Left ventricle myocardium inferior (tissue), 1 donor: ENCODE results near the gene ANKAR. TPM values are rescaled to one million over a fixed set of nuclear protein-coding genes. Genes with fewer than 3 reads are reported as not detected.
"Not testable (repeated sequence)": the region's sequence is repeated elsewhere in the genome, so short reads cannot be mapped to it uniquely, and the experiment has no call there.

Experiments
- DNase-seq: peaks from one replicate; pipeline ENCODE4 v3.0.0-alpha.2; 2020
- H3K27ac ChIP-seq: fragments of 200-600 bp; replicated peaks from 2 replicates; pipeline ENCODE4 v1.8.0; 2021
- H3K27me3 ChIP-seq: fragments of 200-600 bp; 2 replicates; pipeline ENCODE4 v1.8.0; 2021; ENCODE audit warnings: low read depth
- H3K36me3 ChIP-seq: fragments of 200-600 bp; 2 replicates; pipeline ENCODE4 v1.8.0; 2021
- H3K4me1 ChIP-seq: fragments of 200-600 bp; 2 replicates; pipeline ENCODE4 v1.8.0; 2021
- H3K4me3 ChIP-seq: fragments of 200-600 bp; 2 replicates; pipeline ENCODE4 v1.8.0; 2021; ENCODE audit warnings: mild to moderate bottlenecking, moderate library complexity
- H3K9me3 ChIP-seq: fragments of 200-600 bp; replicated peaks from 2 replicates; pipeline ENCODE4 v1.8.0; 2021
- CTCF ChIP-seq: fragments of 200-600 bp; IDR thresholded peaks from 2 replicates; pipeline ENCODE4 v1.8.0; 2021; ENCODE audit warnings: antibody characterized with exemption, mild to moderate bottlenecking, borderline replicate concordance
- intact Hi-C: fragments of 100-400 bp; cut with micrococcal nuclease; formaldehyde crosslinking; loops from one replicate; pipeline ENCODE4 v1.11.0; 2022
- total RNA-seq: library from RNA; stranded (reverse); fragmentation: NEBNext Ultra II Directional; extraction: Animal tissue kit (Norgen Biotek cat#: 25700); gene quantifications from one replicate; pipeline ENCODE4 v1.2.1, GENCODE V29; 2021
- donor health status: DM: no; HTN: yes; CAD: no; lungs with severe emphysema.

ANKAR gene
- total RNA-seq, 1 donor from 2014 or later = 9.9 TPM

- no peaks in the 10 kb centered on the region for H3K9me3 ChIP-seq
- no peaks in the 10 kb centered on the region for H3K4me1 ChIP-seq
- no peak overlapping the region for H3K4me3 ChIP-seq
- TF ChIP-seq CTCF = no peak
- DNase-seq = no peak
- intact Hi-C loops = no loop called here
- no peak overlapping the region for H3K27ac ChIP-seq
- no peaks in the 10 kb centered on the region for H3K27me3 ChIP-seq
- peaks cover 8% of the 10 kb centered on the region for H3K36me3 ChIP-seq
These were observed 26.2 kb downstream of the ANKAR start for GRCh38 chr2:189700681-189701080.

- Histone ChIP-seq H3K9me3 (no peaks in the 10 kb centered on the region), H3K4me3 (no peak overlapping the region), H3K27me3 (no peaks in the 10 kb centered on the region), H3K36me3 (peaks cover 16% of the 10 kb centered on the region), H3K27ac (no peak overlapping the region), H3K4me1 (no peaks in the 10 kb centered on the region)
- TF ChIP-seq CTCF = no peak
- intact Hi-C loops = no loop called here
- DNase-seq = no peak
These were observed 27.6 kb downstream of the ANKAR start for GRCh38 chr2:189702071-189702470.

- H3K27me3 ChIP-seq = no peaks in the 10 kb centered on the region
- H3K27ac ChIP-seq = no peak overlapping the region
- no peak overlapping the region for H3K4me3 ChIP-seq
- H3K9me3 ChIP-seq = no peaks in the 10 kb centered on the region
- TF ChIP-seq CTCF = no peak
- DNase-seq = no peak
- no peaks in the 10 kb centered on the region for H3K4me1 ChIP-seq
- intact Hi-C loops = no loop called here
- H3K36me3 ChIP-seq = peaks cover 36% of the 10 kb centered on the region
These were observed 35.2 kb downstream of the ANKAR start for GRCh38 chr2:189709501-189710221.

GRCh38 chr2:189717593-189717992, 43.1 kb downstream of the ANKAR start:
- DNase-seq, intact Hi-C loops: not testable (repeated sequence)

GRCh38 chr2:189719571-189719970, 45.1 kb downstream of the ANKAR start:
- intact Hi-C loops = no loop called here

More at GRCh38 chr2:189717593-189717992, 43.1 kb downstream of the ANKAR start:
- H3K27ac ChIP-seq, H3K4me1 ChIP-seq, H3K27me3 ChIP-seq, H3K4me3 ChIP-seq: not testable (repeated sequence)
- Histone ChIP-seq H3K36me3 (peaks cover 16% of the 10 kb centered on the region), H3K9me3 (peaks cover 10% of the 10 kb centered on the region)

More at GRCh38 chr2:189719571-189719970, 45.1 kb downstream of the ANKAR start:
- H3K27me3 ChIP-seq = no peaks in the 10 kb centered on the region
- no peak for TF ChIP-seq CTCF
- peaks cover 16% of the 10 kb centered on the region for H3K36me3 ChIP-seq
- H3K4me3 ChIP-seq = no peak overlapping the region
- H3K27ac ChIP-seq = no peak overlapping the region
- H3K4me1 ChIP-seq = no peaks in the 10 kb centered on the region
- H3K9me3 ChIP-seq = peaks cover 10% of the 10 kb centered on the region
- no peak for DNase-seq
